Activated CD4-positive, CD25-positive, alpha-beta regulatory T cell treated with anti-CD3 and anti-CD28 coated beads, Interleukin-2, amount 50 U/mL, for 72 hours (primary cell): ENCODE results near the gene CORT.
"Not testable (repeated sequence)": the region's sequence is repeated elsewhere in the genome, so short reads cannot be mapped to it uniquely, and the experiment has no call there.

Source experiments
- DNase-seq: peaks from one replicate; pipeline ENCODE4 v3.0.0; 2021

Gene CORT, protein sequence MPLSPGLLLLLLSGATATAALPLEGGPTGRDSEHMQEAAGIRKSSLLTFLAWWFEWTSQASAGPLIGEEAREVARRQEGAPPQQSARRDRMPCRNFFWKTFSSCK

DNA sequence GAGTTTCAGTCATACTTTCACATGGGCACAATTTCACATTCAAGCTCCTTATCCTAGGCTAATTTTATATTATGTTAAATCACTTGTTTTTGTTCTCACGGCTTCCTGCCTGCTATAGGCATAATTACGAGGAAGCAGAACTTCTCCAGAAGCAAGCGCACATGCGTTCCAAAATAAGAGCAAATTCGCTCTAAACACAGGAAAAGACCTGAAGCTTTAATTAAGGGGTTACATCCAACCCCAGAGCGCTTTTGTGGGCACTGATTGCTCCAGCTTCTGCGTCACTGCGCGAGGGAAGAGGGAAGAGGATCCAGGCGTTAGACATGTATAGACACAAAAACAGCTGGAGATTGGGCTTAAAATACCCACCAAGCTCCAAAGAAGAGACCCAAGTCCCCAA lies at the start of gene CORT:
CORT (plus strand) TSS at position 281 of the 400 bp plus-strand sequence. CDS start 193 bp downstream, outside the sequence.
- DNase-seq = no peak

DNA sequence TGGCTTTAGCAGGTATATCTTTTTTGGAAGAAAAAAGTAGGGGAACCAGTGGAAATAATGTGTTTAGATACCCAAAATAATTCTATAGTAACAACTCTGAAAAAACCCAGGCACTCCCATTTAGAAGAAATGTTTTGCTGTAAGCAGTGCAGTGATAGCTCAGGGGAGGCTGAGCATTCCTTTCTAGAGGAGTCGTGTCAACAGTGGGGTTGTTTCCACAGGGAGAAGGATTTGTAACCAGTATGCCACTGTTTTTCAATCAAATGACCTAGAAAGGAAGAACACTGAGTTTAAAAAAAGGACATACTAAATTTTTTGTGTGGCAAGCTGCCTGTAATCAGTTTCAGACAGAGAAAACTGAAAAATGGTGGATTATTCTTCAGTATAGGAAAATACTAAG lies 48.5 kb upstream of the CORT start:
- DNase-seq = no peak

DNA sequence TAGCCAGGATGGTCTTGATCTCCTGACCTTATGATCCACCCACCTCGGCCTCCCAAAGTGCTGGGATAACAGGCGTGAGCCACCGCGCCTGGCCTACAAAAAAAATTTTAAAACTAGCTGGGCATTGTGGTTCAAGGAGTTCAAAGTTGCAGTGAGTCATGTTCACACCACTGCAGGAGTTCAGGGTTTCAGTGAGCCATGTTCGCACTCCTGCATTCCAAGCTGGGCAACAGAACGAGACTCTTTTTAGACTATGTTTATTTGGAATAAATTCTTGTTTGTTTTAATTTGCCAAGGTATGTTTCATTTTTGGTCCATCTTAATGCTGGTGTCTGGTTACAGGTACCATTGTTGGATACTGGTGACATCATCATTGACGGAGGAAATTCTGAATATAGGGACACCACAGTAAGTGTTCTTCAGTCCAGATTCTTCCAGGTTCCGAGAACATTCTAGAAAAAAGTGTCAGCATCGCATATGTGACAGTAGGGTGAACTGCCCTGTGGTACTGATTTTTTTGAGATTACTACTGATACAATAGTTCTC lies 47.0 kb upstream of the CORT start:
- DNase-seq = no peak

DNA sequence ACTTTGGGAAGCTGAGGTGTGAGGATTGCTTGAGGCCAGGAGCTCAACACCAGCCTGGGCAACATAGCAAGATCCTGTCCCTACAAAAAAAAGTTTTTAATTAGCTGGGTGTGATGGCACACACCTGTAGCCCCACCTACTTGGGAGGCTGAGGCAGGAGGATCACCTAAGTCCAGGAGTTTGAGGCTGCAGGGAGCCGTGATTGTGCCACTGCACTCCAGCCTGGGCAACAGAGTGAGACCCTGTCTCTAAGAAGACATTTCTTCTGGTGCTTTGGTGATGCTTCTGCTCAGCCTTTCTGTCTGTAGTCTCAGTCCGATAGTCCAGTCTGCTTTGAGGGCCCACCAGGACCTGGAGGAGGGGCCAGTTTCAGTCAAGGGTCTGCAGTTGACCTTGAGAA lies 42.6 kb upstream of the CORT start:
- no peak for DNase-seq

DNA sequence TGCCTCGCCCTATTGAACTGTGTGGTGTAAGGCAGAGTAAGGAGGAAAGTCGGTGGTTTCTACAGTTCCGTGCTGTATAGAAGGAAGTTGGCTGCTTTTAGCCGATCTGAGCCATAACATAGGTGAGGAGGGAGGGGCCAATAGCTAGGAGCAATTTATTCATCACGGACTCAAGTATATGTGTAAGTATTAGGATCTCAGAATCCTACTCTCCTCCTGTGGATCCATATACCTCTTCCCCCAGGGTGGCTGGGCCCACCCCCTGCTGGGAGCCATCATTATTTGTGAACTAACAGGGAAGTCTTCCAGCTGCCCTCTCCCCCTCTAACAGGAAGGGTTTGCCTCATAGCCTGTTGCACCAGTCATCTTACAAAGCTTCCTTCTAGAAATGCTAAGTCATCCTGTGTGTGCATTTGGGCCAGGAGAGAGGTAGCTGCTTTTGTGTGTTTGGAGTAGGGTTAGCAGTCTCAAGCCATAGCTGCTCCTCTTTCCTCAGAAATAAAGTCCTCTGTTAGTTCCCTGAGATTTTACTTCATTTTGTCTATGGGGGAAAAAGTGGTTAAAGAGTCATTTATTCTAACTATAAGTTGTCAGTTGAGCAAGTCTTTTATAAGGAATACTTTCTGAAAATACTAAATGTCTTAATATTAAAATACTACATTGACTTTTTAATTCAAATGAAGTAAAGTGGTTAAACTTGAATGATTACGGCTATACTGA lies 34.5 kb upstream of the CORT start:
- DNase-seq = no peak

DNA sequence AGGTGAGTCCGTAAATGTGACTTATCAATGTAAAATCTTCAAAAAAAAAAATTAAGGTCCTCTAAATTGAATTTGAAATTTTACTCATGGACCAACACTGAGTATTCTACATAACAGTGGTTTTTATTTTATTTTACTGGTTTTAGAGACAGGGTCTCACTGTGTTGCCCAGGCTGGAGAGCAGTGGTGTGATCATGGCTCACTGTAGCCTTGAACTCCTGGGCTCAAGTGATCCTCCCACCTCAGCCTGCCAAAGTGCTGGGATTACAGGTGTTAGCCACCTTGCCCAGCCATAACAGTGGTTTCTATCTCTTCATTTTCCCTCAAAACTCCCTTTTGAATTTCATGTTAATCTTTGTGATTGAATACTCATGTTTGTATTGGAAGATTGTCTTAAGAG lies 33.9 kb upstream of the CORT start:
- not testable (repeated sequence) for DNase-seq

DNA sequence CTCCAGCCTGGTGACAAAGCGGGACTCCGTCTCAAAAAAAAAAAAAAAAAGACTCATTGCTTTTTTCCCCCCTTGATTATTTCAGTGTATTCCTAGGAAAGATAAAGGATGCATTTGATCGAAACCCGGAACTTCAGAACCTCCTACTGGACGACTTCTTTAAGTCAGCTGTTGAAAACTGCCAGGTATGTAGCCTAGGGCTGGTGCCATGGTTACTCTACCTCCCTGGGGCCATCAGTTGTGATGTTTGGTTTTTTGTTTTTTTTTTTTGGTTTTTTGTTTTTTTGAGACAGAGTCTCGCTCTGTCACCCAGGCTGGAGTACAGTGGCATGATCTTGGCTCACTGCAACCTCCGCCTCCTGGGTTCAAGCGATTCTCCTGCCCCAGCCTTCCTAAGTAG lies 31.1 kb upstream of the CORT start:
- not testable (repeated sequence) for DNase-seq

DNA sequence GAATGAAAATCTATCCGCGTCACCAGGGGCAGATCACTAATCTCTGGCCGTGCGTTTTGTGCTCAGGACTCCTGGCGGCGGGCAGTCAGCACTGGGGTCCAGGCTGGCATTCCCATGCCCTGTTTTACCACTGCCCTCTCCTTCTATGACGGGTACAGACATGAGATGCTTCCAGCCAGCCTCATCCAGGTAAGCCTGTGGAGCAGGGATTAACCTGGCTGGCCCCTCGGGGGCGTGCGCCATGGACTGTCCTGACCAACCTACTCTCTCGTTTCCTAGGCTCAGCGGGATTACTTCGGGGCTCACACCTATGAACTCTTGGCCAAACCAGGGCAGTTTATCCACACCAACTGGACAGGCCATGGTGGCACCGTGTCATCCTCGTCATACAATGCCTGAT lies 30.5 kb upstream of the CORT start:
- no peak for DNase-seq

DNA sequence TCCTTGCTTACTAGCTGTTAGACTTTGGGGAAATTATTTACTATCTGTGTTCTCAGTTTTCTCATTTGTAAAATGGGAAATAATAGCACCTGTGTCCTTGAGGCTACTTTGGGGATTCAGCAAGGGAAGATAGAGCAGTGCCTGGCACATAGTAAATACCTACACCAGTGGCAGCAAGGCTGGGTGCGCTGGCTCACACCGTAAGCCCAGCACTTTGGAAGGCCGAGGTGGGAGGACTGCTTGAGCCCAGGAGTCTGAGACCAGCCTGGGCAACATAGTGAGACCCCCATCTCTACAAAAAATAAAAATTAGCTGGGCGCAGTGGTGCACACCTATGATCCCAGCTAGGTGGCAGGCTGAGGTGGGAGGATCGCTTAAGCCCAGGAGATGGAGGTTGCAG lies 28.2 kb upstream of the CORT start:
- no peak for DNase-seq

DNA sequence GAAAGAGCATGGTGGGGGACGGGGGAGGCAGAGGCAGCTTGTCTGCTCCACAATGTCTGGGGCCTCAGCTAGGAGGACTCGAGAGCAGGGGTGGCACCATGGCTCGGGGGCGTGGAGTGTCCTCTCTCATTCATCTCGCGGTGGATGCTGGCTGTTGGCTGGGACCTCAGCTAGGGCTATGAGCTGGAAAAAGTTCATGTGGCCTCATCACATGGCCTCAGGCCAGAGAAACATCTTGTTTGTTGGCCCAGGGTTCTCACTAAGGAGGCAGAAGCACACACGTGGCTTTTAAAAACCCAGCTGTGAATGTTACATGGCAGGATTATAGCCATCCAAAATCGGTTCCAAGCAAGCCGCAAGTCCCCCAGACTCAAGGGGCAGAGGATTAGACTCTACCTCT lies 25.8 kb upstream of the CORT start:
- no peak for DNase-seq

DNA sequence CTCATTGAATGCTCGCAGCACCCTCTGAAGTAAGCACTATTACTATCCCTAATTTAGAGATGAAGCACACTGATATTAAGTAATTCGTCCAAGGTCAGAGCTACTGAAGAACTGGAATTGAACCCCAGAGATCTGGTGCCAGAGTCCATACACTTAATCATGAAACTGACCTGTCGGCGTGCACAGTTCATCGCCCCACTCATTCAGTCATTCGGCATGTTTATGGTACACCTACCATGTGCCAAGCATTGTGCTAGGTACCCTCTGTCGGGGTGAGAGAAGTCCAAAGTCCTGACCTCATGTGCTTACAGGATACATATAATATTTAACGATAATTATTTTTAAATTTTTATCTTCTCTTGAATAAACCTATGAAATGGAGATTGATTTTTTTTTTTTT lies 25.2 kb upstream of the CORT start:
- no peak for DNase-seq

DNA sequence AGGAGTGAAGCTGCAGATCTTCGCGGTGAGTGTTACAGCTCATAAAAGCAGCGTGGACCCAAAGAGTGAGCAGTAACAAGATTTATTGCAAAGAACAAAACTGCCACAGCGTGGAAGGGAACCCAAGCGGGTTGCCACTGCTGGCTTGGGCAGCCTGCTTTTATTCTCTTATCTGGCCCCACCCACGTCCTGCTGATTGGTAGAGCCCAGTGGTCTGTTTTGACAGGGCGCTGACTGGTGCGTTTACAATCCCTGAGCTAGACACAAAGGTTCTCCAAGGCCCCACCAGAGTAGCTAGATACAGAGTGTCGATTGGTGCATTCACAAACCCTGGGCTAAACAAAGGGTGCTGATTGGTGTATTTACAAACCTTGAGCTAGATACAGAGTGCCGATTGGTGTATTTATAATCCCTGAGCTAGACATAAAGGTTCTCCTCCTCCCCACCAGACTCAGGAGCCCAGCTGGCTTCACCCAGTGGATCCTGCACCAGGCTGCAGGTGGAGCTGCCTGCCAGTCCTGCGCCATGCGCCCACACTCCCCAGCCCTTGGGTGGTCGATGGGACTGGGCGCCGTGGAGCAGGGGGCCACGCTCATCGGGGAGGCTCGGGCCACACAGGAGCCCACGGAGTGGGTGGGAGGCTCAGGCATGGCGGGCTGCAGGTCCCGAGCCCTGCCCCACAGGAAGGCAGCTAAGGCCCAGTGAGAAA lies 23.9 kb upstream of the CORT start:
- not testable (repeated sequence) for DNase-seq

DNA sequence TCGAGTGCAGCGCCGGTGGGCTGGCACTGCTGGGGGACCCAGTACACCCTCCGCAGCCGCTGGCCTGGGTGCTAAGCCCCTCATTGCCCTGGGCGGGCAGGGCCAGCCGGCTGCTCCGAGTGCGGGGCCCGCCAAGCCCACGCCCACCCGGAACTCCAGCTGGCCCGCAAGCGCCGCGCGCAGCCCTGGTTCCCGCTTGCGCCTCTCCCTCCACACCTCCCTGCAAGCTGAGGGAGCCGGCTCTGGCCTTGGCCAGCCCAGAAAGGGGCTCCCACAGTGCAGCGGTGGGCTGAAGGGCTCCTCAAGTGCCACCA lies 23.3 kb upstream of the CORT start:
- not testable (repeated sequence) for DNase-seq

DNA sequence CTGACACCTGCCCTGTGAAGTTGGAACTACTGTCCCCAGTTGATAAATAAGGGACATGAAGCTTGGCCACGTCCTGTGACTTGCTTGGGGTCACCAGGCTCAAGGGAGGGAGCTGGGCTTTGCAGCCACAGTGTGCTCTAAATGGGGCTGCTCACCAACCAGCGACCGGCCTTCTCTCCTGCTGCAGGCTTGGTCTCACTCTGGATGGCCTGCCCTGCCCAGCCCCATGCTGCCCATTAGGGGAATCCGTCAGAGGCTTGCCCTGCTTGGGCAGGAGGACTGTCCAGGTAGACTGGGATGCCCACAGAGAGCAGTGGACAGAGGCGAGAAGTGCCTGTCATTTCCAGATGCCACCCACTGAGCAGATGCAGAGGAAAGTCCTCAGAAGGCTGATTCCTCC lies 20.8 kb upstream of the CORT start:
- no peak for DNase-seq

DNA sequence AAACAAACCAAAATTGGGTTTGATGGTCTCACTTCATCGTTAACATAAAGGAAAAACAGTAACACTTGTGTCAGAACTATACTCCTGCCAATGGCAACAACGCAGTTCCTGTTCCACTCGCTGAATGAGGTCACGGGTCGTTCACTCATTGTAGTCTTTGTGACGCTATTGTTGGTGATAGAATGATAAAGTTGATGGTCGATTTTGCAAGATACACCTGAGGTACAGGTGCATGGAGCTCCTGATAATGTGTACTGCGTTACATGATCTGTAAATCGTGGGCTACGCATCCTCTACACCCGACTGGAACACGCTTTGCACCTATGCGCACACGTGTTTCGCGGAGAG lies 20.0 kb upstream of the CORT start:
- DNase-seq = no peak

DNA sequence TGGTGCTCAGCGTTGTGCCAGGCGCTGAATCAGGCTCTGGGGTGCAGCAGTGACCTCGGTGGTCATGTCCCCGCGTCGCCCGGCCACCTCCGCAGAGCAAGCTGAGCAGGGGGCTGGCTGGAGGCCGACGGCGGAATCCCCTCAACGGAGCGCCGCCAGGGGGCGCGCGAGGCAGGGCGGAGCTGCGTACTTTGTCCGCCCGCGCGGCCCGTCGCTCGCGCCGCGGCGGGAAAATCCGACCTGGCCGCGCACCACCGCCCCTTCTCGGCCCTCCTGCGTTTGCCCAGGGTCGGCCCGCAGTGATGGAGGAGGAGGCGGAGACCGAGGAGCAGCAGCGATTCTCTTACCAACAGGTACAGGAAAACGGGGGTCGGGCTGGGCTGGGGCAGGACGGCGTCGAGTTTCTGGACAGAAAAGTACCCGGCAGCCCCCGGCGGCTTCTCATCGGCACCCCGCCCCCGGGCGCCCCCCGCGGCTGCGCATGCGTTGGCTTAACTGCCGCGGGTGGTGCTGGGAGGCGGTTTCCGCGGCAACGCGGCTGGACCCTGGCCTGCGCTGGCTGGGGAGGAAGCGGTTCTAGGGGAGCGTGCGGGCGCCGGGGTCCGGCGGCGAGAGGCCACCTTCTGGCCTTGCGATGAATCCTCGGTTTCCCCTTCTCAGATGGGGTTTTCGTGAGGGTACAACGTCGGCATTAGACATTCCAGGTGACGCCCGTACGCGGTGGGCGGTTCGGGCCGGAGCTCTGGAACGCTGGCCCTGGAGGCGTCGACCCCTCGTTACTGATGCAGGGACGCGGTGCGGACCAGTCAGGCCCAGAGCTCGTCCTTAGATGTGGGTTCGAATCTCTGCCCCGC lies 19.4 kb upstream of the CORT start, which contains the start of gene CENPS:
CENPS (plus strand) TSS at position 218 of the 854 bp plus-strand sequence; CDS start at position 303, 85 bp downstream.
- DNase-seq = peak; percentile 94

DNA sequence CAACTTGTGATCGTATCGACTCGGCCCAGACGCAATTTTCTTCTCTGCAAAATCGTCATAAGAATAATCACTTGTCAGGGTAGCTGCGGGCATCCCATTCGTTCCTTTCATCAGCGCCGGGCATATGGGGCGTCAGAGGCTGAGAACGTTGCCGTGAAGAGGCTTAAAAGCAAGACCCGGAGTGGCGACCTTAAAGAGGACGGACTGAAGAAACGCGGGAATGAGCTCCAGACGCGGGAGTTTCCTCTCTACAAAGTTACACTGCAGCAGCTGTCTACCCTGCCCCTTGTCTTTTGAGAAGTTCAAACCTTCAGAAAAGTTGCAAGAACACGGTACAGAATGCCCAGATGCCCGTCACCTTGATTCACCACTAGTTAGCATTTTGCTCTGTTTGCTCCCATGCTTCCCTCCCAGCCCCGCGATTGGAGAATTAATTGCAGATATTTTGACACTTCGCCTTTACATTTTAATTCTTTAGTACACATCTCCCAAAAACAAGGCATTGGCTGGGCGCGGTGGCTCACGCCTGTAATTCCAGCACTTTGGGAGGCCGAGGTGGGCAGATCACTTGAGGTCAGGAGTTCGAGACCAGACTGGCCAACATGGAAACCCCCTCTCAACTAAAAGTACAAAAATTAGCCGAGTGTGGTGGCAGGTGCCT lies 18.6 kb upstream of the CORT start:
- DNase-seq = peak; percentile 32

DNA sequence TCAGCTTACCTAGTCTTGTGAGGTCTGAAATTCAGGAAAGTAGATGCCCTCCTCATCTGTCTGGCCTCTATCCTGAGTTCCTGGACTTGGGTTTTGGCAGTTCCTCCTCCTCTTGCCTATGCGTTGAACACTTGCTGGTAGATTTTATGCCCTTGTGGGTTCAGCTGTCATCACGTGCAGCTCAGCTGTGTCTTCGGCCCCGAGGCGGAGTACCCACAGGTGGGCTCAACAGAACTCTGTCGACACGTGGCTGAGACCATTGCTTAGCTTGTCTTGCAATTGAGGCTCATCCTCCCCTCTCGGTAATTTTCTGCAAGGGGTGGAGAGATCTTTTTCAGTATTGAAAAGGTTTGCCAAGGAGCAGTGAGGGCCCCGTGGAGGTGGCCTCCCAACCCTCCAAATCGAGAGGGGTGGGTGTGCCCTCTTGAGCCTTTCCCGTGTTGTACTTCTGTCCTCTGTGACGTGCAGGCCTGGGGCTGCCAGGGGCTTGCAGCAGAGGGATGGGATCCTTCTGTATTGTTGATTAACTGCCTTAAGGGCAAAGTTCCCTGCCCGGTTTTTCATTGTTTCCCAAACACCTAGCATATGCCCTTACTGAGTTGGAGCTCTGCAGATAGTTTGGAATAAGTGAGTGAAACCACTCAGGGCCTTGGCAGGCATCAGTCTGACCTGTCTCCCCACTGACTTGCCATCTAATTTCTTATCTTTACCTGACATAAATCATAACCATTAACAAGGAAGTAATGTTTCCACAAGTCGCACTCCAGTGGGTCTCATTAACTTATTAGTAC lies 16.7 kb upstream of the CORT start:
- DNase-seq = no peak

DNA sequence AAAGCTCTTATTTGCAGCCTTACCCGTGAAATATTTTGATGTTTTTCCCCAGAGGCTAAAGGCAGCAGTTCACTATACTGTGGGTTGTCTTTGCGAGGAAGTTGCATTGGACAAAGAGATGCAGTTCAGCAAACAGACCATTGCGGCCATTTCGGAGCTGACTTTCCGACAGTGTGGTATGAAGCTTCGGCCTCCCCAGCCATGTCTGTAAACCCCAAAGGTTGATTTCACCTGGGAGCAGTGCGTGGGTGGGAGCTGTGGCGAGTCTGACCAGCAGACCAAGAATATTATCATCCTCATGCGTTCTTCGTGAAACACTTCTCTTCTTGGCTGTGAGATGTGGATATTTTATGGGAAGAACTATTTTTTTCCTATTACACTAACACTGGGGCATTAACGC lies 16.0 kb upstream of the CORT start:
- no peak for DNase-seq

DNA sequence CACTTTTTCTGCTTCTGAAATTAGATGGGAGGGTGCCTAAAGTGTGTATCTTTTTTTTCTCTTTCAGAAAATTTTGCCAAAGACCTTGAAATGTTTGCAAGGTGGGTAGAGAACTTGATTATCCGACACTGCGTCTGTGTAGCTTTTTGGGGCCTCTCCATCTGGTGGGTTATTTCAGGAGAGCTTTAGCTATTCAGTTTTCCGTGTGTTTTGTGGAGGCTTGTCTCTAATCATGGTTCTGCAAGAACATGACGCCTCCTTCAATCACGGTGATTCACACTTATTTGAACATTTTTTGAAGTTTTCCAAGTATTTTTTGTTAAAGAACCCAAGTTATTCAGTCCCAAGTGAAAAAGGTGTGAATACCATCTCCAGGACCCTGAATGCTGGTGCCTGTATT lies 15.2 kb upstream of the CORT start:
- DNase-seq = no peak

DNA sequence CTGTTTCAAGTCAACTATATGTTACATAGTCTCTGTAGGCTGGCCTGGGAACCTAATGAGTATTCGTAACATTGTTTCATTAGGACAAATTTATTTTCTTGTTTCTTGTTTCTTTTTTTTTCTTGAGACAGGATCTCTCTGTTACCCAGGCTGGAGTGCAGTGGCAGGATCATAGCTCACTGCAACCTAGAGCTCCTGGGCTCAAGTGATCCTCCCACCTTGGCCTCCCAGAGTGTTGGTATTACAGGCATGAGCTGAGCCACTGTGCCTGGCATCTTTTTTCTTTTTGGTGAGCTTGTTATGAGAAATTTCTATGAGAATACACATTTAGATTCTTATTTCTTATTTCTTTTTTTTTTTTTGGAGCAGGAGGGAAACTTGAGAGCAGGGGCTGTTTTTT lies 12.8 kb upstream of the CORT start:
- DNase-seq = no peak

DNA sequence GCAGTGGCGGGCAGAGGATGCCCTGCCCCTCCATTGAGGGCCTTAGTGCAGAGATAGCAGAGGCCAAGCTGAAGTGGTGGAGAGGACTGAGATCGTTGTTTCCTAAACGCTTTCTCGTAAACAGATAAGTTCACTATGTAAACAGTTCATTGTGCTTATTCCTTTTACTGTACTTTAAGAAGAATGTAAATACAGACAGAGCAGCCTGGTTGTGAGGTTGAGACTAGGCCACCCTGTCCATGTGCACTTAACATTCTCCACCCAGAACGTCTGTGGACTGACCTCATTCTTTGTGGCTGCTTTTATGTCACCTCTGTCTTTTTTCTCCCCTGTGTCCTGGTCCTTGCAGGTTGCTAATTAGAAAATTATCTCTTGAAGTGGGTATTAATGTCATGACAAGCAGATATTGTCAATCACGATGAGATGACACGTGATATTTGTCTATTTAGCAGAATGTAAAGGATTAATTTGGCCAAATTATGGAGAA lies 11.1 kb upstream of the CORT start:
- DNase-seq = no peak
